Lower leg skin (tissue), 4 donors: Measurements from ENCODE around the gene DYRK1A. TPM values are rescaled to one million over a fixed set of nuclear protein-coding genes. Genes with fewer than 3 reads are reported as not detected.

Source experiments
- DNase-seq, 2 donors: peaks; one replicate each; pipeline ENCODE4 v3.0.0-alpha.2; 2019; ENCODE audit warnings: low spot score in 2 of 2
- H3K4me3 ChIP-seq: fragments of 200-600 bp; sonication (generic); 2 replicates; pipeline ENCODE4 v1.5.1; 2017; ENCODE audit warnings: mild to moderate bottlenecking, low read depth; ENCODE audit not compliant: poor library complexity, severe bottlenecking
- POLR2A ChIP-seq, 2 donors: fragments of 450-650 bp; IDR thresholded peaks; one replicate each; pipeline ENCODE4 v1.6.1; 2016 to 2017; ENCODE audit warnings: antibody characterized with exemption in 2 of 2, mild to moderate bottlenecking in 1 of 2, moderate library complexity in 1 of 2
- WGBS, 2 donors: methylation state at CpG; one replicate each; pipeline ENCODE4 v1.1.5; 2018; 5-methylcytosine and 5-hydroxymethylcytosine counted together
- intact Hi-C: fragments of 100-400 bp; cut with DNase I; formaldehyde crosslinking; loops from one replicate; pipeline ENCODE4 v1.15.0; 2023; ENCODE audit warnings: low total_unique reads
- total RNA-seq, 4 donors: library from RNA; depleted of rRNA; stranded (reverse); fragments of >200 nt; gene quantifications; one replicate each; pipeline ENCODE4 v1.1.0, GENCODE V29; 2016
- TF ChIP-seq, protein P1 (sequence below), 3 donors: fragments of 450-650 bp; IDR thresholded peaks; one replicate each; pipeline ENCODE4 v1.5.1; 2016; ENCODE audit warnings: antibody characterized with exemption in 3 of 3, mild to moderate bottlenecking in 3 of 3, moderate library complexity in 2 of 3

Gene DYRK1A
- total RNA-seq, 4 donors from 2014 or later: 60.2 to 97.8 (median 79.8) TPM

GRCh38 chr21:37386151-37386550 lies 19.6 kb downstream of the DYRK1A start:
- intact Hi-C loops: no loop called here
- no peak for DNase-seq
- H3K4me3 ChIP-seq: no peak overlapping the region
- no peak for TF ChIP-seq POLR2A (IDR thresholded peaks at IDR 0.05)
- TF ChIP-seq, protein P1, sequence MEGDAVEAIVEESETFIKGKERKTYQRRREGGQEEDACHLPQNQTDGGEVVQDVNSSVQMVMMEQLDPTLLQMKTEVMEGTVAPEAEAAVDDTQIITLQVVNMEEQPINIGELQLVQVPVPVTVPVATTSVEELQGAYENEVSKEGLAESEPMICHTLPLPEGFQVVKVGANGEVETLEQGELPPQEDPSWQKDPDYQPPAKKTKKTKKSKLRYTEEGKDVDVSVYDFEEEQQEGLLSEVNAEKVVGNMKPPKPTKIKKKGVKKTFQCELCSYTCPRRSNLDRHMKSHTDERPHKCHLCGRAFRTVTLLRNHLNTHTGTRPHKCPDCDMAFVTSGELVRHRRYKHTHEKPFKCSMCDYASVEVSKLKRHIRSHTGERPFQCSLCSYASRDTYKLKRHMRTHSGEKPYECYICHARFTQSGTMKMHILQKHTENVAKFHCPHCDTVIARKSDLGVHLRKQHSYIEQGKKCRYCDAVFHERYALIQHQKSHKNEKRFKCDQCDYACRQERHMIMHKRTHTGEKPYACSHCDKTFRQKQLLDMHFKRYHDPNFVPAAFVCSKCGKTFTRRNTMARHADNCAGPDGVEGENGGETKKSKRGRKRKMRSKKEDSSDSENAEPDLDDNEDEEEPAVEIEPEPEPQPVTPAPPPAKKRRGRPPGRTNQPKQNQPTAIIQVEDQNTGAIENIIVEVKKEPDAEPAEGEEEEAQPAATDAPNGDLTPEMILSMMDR (IDR thresholded peaks at IDR 0.05): no peak
- WGBS, 2 donors: 87 to 89% methylated on average over 8 of the region's 8 CpGs

DNA sequence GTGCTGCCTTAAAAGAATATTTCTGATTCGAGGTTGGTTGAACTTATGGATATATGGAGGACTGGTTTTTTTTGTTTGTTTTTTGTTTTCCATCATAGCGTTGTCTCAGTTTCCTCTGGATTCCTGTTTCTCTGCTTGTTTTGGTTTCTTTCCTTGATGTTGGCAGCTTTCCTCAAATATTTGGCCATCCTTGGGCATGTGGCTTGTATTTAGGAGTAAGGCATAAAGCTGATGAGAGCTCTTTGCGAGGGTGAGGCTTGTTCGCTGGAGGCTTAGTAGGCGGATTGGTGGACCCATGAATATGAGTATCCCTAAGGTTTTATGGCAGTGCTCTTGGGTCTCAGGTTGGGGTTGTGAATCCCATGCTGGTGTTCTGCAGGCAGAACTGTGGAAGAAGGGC lies 22.9 kb downstream of the DYRK1A start:
- DNase-seq: no peak
- intact Hi-C loops: no loop called here
- 49 to 69% methylated on average over 5 of the region's 5 CpGs for WGBS, 2 donors
- H3K4me3 ChIP-seq: no peak overlapping the region
- TF ChIP-seq, protein P1 (IDR thresholded peaks at IDR 0.05): no peak
- TF ChIP-seq POLR2A (IDR thresholded peaks at IDR 0.05): no peak

GRCh38 chr21:37391666-37392065 lies 25.1 kb downstream of the DYRK1A start:
- DNase-seq: no peak
- WGBS, 2 donors: 48 to 52% methylated on average over 3 of the region's 3 CpGs
- no peak overlapping the region for H3K4me3 ChIP-seq
- TF ChIP-seq POLR2A (IDR thresholded peaks at IDR 0.05): no peak
- TF ChIP-seq, protein P1 (IDR thresholded peaks at IDR 0.05): no peak
- intact Hi-C loops: no loop called here

DNA sequence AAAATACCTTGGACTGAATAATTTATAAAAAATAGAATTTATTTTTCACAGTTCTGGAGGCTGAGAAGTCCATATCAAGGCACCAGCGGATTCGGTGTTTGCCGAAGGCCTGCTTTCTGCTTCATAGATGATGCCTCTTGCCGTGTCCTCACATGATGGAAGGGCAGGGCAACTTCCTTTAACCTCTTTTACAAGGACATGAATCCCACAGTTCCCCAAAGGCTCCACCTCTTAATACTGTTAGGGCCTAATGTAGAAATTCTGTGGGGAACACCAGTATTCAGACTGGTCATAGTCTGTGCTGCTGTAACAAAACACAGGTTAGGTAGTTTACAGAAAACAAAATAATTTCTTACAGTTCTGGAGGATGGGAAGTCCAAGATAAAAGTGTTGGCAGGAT lies 25.9 kb downstream of the DYRK1A start:
- intact Hi-C loops: no loop called here
- TF ChIP-seq POLR2A (IDR thresholded peaks at IDR 0.05): no peak
- TF ChIP-seq, protein P1 (IDR thresholded peaks at IDR 0.05): no peak
- 87 to 92% methylated on average over 4 of the region's 4 CpGs for WGBS, 2 donors

DNA sequence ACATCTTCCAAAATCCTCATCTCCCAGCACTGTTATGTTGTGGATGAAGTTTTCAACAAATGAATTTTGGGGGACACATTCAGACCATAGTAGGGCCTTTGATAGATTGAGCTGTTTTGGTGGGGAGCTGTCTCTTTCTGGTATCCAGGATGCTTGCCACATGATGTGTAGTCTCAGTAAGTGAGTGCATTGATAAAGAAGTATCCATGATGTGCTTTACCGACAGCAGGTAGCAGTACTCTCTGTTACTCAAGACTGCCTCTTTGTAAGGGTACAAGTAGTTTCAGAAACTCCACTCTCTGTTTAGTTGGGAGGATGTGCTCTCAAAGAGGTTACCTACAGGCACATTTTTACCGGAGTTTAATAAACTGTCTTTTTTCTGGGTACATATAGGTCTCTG lies 26.5 kb downstream of the DYRK1A start:
- no peak for DNase-seq
- 96 to 97% methylated on average over 2 of the region's 2 CpGs for WGBS, 2 donors
- TF ChIP-seq POLR2A (IDR thresholded peaks at IDR 0.05): no peak
- TF ChIP-seq, protein P1 (IDR thresholded peaks at IDR 0.05): no peak
- H3K4me3 ChIP-seq: no peak overlapping the region
- intact Hi-C loops: no loop called here

More for the DNA sequence above, 25.9 kb downstream of the DYRK1A start:
- DNase-seq: no peak
- H3K4me3 ChIP-seq: no peak overlapping the region

DNA sequence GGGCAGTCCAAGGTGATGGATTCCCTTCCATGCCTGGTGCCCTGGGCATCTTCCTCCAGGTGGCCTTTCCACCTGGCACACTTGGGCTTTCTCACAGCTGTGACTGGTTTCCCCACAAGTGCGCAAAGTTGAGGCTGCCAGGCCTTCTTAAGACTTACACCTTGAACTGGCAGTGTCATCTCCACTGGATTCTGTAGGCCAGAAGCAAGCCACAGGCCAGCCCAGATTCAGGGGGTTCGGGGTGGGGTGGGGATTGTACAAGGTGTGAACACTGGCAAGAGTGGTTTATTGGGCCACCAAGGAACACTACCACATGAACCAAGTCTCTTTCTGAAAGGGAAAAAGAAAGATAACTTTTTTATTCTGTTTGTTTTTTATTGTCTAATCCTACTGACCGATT lies 27.2 kb downstream of the DYRK1A start:
- no peak overlapping the region for H3K4me3 ChIP-seq
- DNase-seq: no peak
- 91 to 92% methylated on average over 3 of the region's 3 CpGs for WGBS, 2 donors
- TF ChIP-seq, protein P1 (IDR thresholded peaks at IDR 0.05): no peak
- intact Hi-C loops: no loop called here
